ENCODE results near the gene RIC3.

DNA sequence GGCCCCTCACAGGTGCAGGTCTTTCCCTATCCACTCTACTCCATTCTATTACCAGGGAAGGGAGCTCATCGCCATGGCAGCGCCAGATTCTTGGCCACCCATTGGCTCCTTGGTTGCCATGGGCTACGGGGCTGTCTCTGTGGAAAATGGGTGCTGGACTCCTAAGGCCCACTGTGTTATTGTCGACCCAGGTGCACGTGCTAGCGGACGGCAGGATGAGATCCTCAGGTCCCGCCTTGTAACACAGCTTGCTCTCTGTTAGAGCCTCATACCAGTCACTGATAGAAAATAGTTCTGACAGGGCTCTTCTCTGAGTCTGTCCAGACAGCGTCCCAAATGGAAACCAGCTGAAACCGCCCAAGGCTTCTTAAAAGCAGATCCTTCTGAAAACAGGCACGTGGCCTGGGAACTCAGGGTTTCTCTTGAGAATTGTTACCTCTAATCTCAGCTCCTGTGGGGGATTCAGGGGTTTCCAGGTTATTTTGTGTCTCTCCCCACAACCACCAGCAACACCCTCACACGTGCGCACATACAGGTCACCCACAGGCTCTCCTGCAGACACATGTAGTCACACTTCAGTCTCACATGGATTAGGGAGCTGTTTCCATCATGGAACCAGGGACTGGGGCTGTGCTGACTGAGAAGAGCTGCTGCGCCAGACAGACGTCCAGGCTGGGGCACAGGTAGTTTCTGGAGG lies 86.3 kb downstream of the RIC3 start:
- TF ChIP-seq, protein P1, sequence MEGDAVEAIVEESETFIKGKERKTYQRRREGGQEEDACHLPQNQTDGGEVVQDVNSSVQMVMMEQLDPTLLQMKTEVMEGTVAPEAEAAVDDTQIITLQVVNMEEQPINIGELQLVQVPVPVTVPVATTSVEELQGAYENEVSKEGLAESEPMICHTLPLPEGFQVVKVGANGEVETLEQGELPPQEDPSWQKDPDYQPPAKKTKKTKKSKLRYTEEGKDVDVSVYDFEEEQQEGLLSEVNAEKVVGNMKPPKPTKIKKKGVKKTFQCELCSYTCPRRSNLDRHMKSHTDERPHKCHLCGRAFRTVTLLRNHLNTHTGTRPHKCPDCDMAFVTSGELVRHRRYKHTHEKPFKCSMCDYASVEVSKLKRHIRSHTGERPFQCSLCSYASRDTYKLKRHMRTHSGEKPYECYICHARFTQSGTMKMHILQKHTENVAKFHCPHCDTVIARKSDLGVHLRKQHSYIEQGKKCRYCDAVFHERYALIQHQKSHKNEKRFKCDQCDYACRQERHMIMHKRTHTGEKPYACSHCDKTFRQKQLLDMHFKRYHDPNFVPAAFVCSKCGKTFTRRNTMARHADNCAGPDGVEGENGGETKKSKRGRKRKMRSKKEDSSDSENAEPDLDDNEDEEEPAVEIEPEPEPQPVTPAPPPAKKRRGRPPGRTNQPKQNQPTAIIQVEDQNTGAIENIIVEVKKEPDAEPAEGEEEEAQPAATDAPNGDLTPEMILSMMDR (conservative IDR thresholded peaks at IDR 0.05; ENCODE audit: low read depth, low read length) = no peak
- no peak for TF ChIP-seq EZH2 (IDR thresholded peaks at IDR 0.05; ENCODE audit: borderline replicate concordance, low read depth, low read length, poor library complexity, severe bottlenecking)
